Body of pancreas (tissue), 4 donors: Measurements from ENCODE around the gene HS6ST3.

Source experiments
- POLR2A ChIP-seq, 3 donors: fragments of 450-650 bp; IDR thresholded peaks; one replicate each; pipeline ENCODE4 v1.6.1; 2016; ENCODE audit warnings: antibody characterized with exemption in 3 of 3, mild to moderate bottlenecking in 2 of 3
- TF ChIP-seq, protein P1 (sequence below), 7 experiments: fragments of 450-650 bp in 4 of 7; fragments of 200-600 bp in 3 of 7; sonication (generic) in 3 of 7; IDR thresholded peaks; one replicate each; pipeline ENCODE4 v1.5.1; 2016 to 2019; ENCODE audit warnings: antibody characterized with exemption in 7 of 7

DNA sequence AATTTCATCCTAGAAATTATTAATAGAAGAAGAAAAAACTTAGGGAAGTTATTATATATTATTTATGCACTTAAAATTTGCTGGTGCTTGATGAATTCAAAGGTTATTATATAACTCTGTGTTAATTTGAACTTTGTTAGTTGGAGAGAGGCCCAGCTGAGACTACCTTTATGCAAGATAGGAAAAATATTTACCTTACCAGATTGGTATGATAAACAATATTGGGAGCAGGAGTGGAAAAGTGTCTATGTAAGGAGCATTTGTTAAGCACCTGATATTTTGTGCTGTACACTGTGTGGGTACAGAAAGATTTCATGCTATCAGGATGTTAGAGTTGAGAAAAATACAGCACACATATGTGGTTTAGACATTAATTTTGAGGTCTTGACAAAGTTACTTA, 547.1 kb downstream of the HS6ST3 start:
- TF ChIP-seq, protein P1, sequence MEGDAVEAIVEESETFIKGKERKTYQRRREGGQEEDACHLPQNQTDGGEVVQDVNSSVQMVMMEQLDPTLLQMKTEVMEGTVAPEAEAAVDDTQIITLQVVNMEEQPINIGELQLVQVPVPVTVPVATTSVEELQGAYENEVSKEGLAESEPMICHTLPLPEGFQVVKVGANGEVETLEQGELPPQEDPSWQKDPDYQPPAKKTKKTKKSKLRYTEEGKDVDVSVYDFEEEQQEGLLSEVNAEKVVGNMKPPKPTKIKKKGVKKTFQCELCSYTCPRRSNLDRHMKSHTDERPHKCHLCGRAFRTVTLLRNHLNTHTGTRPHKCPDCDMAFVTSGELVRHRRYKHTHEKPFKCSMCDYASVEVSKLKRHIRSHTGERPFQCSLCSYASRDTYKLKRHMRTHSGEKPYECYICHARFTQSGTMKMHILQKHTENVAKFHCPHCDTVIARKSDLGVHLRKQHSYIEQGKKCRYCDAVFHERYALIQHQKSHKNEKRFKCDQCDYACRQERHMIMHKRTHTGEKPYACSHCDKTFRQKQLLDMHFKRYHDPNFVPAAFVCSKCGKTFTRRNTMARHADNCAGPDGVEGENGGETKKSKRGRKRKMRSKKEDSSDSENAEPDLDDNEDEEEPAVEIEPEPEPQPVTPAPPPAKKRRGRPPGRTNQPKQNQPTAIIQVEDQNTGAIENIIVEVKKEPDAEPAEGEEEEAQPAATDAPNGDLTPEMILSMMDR (IDR thresholded peaks at IDR 0.05), result no peak
- TF ChIP-seq POLR2A (IDR thresholded peaks at IDR 0.05), result no peak
